HL-60 (cell line): ENCODE data around the gene SRCIN1.
"Not testable (repeated sequence)": the region's sequence is repeated elsewhere in the genome, so short reads cannot be mapped to it uniquely, and the experiment has no call there.

ENCODE experiments used
- GABPA ChIP-seq: IDR thresholded peaks from 2 replicates; pipeline ENCODE4 v1.6.1; 2012; ENCODE audit warnings: low read depth
- POLR2AphosphoS5 ChIP-seq: IDR thresholded peaks from 2 replicates; pipeline ENCODE4 v1.6.1; 2012; ENCODE audit warnings: low read depth
- REST ChIP-seq: IDR thresholded peaks from 2 replicates; pipeline ENCODE4 v1.6.1; 2012; ENCODE audit warnings: low read depth; ENCODE audit not compliant: insufficient replicate concordance
- SPI1 ChIP-seq: IDR thresholded peaks from 2 replicates; pipeline ENCODE4 v1.6.1; 2012; ENCODE audit warnings: low read depth, mild to moderate bottlenecking, borderline replicate concordance
- TF ChIP-seq, protein P1 (sequence below): IDR thresholded peaks from one replicate; pipeline ENCODE4 v1.5.1; 2011; ENCODE audit warnings: low read length, control low read depth, inconsistent platforms; ENCODE audit not compliant: insufficient read depth

GRCh38 chr17:38526526-38526925 lies 79.2 kb downstream of the SRCIN1 start:
- TF ChIP-seq, protein P1, sequence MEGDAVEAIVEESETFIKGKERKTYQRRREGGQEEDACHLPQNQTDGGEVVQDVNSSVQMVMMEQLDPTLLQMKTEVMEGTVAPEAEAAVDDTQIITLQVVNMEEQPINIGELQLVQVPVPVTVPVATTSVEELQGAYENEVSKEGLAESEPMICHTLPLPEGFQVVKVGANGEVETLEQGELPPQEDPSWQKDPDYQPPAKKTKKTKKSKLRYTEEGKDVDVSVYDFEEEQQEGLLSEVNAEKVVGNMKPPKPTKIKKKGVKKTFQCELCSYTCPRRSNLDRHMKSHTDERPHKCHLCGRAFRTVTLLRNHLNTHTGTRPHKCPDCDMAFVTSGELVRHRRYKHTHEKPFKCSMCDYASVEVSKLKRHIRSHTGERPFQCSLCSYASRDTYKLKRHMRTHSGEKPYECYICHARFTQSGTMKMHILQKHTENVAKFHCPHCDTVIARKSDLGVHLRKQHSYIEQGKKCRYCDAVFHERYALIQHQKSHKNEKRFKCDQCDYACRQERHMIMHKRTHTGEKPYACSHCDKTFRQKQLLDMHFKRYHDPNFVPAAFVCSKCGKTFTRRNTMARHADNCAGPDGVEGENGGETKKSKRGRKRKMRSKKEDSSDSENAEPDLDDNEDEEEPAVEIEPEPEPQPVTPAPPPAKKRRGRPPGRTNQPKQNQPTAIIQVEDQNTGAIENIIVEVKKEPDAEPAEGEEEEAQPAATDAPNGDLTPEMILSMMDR: not testable (repeated sequence)
- not testable (repeated sequence) for TF ChIP-seq POLR2AphosphoS5, REST, GABPA, SPI1
